Sciatic nerve (tissue), 2 donors: Measurements from ENCODE around the gene UBE2E1. TPM values are rescaled to one million over a fixed set of nuclear protein-coding genes. Genes with fewer than 3 reads are reported as not detected.
A peak's percentile ranks its signal among the peaks of the same experiment; 100 is the strongest.
"Not testable (repeated sequence)": the region's sequence is repeated elsewhere in the genome, so short reads cannot be mapped to it uniquely, and the experiment has no call there.

Experiments
- ATAC-seq: fragments of 200-7000 bp; cut with Tn5 transposase; one replicate; pipeline ENCODE4 v1.9.1; 2020; ENCODE audit warnings: mild to moderate bottlenecking, moderate library complexity
- DNase-seq: peaks from one replicate; pipeline ENCODE4 v3.0.0-alpha.2; 2020; ENCODE audit warnings: low spot score
- intact Hi-C: fragments of 100-400 bp; cut with DNase I; formaldehyde crosslinking; loops from one replicate; pipeline ENCODE4 v1.14.2; 2022
- total RNA-seq: library from RNA; stranded (reverse); fragmentation: NEBNext Ultra II Directional; extraction: Animal tissue kit (Norgen Biotek cat#: 25700); gene quantifications from one replicate; pipeline ENCODE4 v1.2.1, GENCODE V29; 2021
- donor health status: DM: no; HTN: no; CAD: no.
- donor health status: DM: no; HTN: no; CAD: no.

UBE2E1 gene
- total RNA-seq, 1 donor from 2014 or later: 152 TPM

DNA sequence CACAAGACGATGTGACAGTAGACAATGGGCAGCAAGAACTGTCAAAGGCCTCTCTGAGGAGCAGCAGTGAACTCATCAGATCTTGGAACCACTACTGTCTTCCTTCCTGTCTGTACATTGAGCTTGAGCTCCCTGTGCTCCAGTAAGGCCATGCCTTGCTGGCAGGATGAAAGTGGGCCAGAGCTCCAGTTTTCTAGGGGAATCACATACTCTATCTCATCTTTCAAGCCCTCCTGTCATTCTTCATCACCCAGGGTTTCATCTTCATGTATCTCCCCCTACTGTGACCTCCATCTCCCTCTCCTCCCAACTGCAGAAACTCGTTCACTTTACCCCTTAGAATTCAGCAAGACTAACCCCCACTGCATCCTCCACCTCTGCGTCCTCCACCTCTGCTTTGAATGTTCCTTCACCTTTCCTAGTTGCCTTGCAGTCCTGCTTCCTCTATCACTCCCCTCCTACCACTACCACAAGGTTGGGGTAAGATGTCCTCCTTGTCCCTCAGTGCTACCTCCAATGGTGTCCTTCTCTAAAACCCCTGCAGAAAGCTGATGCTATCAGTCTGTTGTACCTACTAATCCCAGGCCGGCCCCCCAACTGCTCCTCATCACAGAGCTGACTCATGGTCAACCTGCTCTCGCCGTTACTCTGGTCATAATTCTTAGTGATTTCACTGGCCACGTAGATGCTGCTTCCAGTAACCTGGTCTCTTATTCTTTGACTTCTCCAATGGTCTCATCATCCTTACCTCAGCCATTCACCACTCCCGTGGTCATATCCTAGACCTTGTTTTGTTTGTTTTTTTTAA is 88.7 kb downstream of the UBE2E1 start:
- intact Hi-C loops: loop anchor here (5.0 kb wide), 1 partner anchor 178 kb away; no protein-coding TSS in a partner anchor
- no peak for DNase-seq

DNA sequence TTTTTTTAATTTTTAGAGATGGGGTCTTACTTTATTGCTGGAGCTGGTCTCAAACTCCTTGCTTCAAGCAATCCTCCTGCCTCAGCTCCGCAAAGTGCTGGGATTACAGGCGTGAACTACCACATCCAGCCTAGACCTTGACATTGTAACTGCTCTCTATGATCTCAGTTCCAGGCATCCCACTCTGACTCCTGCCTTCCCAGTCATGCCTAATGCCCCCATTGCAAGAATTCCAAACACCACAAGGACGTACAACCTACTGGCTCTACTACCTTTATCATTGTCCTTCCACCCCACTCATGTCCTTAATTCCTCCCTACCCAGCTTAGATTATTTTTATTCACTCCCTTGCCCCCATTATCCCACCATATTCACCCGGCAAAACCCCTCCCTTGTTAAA is 89.4 kb downstream of the UBE2E1 start:
- no peak for ATAC-seq
- intact Hi-C loops: loop anchor here (5.0 kb wide), 1 partner anchor 177 kb away; no protein-coding TSS in a partner anchor
- no peak for DNase-seq

More for the DNA sequence above, 88.7 kb downstream of the UBE2E1 start:
- ATAC-seq: peak; percentile 27

- ATAC-seq: no peak
- intact Hi-C loops: no loop called here
Observed at GRCh38 chr3:23900744-23901143, 95.0 kb downstream of the UBE2E1 start.

GRCh38 chr3:23904545-23904944 is 98.8 kb downstream of the UBE2E1 start:
- intact Hi-C loops: no loop called here

More at GRCh38 chr3:23900744-23901143, 95.0 kb downstream of the UBE2E1 start:
- DNase-seq: no peak

GRCh38 chr3:23909341-23909740 is 103.6 kb downstream of the UBE2E1 start:
- intact Hi-C loops: no loop called here

More at GRCh38 chr3:23904545-23904944, 98.8 kb downstream of the UBE2E1 start:
- no peak for ATAC-seq
- no peak for DNase-seq

GRCh38 chr3:23911397-23911796 is 105.6 kb downstream of the UBE2E1 start:
- ATAC-seq (no peak), DNase-seq (no peak)
- intact Hi-C loops: no loop called here

More at GRCh38 chr3:23909341-23909740, 103.6 kb downstream of the UBE2E1 start:
- DNase-seq (no peak), ATAC-seq (no peak)

DNA sequence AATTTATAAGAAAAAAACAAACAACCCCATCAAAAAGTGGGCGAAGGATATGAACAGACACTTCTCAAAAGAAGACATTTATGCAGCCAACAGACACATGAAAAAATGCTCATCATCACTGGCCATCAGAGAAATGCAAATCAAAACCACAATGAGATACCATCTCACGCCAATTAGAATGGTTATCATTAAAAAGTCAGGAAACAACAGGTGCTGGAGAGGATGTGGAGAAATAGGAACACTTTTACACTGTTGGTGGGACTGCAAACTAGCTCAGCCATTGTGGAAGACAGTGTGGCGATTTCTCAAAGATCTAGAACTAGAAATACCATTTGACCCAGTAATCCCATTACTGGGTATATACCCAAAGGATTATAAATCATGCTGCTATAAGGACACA is 106.6 kb downstream of the UBE2E1 start:
- ATAC-seq, intact Hi-C loops, DNase-seq: not testable (repeated sequence)

- intact Hi-C loops: no loop called here
- DNase-seq (no peak), ATAC-seq (no peak)
Observed at GRCh38 chr3:23913182-23913581, 107.4 kb downstream of the UBE2E1 start.

GRCh38 chr3:23913873-23914743 is 108.4 kb downstream of the UBE2E1 start:
- ATAC-seq (no peak), DNase-seq (no peak)
- intact Hi-C loops: no loop called here

- DNase-seq (no peak), ATAC-seq (no peak)
- intact Hi-C loops: no loop called here
Observed at GRCh38 chr3:23915537-23916108, 109.9 kb downstream of the UBE2E1 start.

DNA sequence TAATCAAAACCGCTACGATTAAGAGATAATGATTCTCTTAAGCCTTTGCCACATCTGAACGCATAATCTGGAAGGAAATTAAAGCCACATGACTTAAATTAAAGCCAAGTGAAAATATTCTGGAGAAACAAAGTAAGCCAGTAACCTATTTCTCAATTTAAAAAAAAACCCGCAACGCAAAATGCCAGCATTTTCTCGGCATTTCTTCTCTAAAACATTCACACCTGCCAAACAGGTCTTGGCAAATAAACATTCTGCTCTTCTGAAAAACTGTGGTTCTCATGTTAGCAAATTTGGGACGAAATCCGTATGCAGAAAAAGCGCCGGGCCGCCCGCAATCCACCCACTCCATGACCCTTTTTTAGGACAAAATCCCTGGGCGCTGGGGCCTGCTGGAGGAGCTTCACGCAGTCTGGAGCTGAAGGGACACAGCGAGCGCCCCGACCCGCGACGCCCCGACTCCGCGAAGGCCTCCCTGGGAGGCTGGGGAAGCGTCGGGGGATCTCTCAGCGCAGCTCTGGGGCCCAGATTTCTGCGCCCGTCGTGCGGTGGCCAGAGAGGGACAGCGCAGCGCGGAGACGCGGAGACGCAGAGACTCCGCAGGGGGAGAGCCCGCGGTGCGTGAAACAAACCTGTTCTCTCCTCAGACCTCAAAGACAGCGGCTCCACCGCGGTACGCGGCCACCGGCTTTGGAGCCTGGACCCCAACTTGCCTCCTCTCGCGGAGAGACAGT is 110.6 kb downstream of the UBE2E1 start:
- ATAC-seq: peak; percentile 70
- intact Hi-C loops: no loop called here
- no peak for DNase-seq

DNA sequence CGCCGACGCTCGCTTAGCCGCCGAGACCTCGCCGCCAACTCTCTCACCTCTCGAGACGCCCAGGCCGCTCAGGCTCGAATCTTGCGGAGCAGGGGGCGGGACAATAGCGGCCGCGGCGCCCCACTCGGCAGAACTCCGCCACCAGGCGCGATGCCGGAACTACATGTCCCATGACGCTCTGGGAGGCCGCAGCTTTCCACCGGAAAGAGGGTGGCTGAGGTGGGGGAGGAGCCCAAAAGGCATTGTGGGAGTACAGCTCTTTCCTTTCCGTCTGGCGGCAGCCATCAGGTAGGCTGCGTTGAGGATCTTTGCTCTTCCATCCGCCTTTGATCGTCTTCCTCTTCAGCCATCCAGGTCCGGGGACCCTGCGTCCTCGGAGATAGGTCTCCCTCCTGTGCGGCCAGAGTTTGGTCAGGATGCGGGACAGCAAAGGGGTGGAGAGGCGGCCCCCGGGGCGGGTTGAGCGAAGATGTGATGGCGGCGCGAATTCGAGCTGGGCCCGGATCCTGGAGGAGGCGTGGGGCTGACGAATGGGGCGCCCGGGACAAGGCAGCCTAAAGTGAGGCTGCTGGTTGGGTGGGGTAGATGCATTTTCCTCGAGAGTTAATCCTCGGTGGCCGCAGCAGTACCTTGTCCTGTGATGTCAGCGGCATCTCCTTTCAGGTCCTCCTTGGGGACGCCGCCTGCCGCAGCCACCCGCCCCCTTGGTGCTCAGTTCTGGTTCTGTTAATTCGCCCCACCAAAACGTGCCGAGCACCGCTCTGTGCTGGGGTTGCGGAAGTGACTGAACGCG is 111.3 kb downstream of the UBE2E1 start, which contains the start of the genes NKIRAS1 and RPL15:
TSS of gene NKIRAS1 (minus strand) at position 105 of the 793 bp plus-strand sequence. CDS start 6,086 bp downstream, outside the sequence.
TSS of gene RPL15 (plus strand) at position 247 of the 793 bp plus-strand sequence. CDS start 728 bp downstream, outside the sequence.
- peak; percentile 99 for DNase-seq
- intact Hi-C loops: no loop called here
- peak; percentile 99 for ATAC-seq

DNA sequence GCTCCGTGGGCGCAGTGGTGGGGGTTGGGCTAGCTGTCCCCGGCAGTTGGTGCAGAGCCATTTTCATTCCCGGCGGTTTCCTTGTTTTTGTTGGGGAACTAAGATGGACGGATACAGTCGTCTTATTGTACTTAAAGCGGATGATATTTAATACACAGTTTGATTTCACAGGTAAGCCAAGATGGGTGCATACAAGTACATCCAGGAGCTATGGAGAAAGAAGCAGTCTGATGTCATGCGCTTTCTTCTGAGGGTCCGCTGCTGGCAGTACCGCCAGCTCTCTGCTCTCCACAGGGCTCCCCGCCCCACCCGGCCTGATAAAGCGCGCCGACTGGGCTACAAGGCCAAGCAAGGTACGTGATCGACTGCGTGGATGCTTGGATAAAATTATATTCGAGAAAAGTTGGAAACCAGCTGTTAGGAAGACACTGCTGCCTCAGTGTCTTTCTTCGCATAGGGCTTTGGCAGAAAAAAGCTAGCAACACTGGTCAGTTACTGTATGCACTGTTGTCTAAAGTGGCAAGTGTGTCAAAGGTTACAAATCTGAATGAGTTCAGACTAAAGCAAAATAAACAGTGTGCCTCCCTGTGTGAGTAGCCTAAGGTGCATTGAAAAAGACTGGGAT is 112.0 kb downstream of the UBE2E1 start:
- DNase-seq, intact Hi-C loops: not testable (repeated sequence)
- peak; percentile 75 for ATAC-seq

DNA sequence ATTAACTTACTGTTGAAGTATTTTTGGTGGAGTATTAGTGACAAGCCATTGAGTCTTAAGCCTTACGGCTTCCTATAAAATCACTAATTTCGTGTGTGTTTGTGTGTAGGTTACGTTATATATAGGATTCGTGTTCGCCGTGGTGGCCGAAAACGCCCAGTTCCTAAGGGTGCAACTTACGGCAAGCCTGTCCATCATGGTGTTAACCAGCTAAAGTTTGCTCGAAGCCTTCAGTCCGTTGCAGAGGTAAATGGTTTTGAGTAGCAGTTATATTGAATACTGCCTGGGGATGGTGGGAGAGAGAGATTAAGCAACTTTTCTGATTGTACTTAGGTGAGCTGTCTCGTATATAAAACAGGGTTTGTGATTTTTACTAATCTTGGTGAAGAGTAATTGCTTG is 112.6 kb downstream of the UBE2E1 start:
- intact Hi-C loops, ATAC-seq, DNase-seq: not testable (repeated sequence)

- intact Hi-C loops: no loop called here
- DNase-seq (no peak), ATAC-seq (no peak)
Observed at GRCh38 chr3:23919628-23920027, 113.9 kb downstream of the UBE2E1 start.

GRCh38 chr3:23920151-23920655 is 114.4 kb downstream of the UBE2E1 start:
- intact Hi-C loops: no loop called here
- ATAC-seq: no peak
- no peak for DNase-seq

DNA sequence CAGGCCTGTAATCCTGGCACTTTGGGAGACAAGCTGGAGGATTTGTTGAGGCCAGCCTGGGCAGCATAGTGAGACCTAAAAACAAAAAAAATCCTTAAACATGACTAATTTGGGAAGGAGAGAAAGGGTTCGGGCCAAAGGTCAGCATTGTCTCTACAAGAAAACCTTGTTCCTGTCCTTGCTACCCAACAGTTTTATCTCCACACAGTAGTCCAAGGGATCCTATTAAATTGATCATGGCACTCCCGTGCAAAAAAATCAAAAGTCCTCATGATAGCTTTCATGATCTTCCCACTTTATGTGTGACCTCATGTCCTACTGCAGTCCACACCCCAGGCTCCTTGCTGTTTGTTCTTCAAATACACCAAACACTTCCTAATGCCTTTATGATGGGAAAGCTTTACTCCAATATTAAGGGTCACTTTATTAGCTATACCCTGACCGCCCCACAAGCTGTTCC is 115.3 kb downstream of the UBE2E1 start:
- intact Hi-C loops: no loop called here
- DNase-seq: no peak
- no peak for ATAC-seq
